EH (cell line): Measurements from ENCODE around the gene MS4A4E.
"Not testable (repeated sequence)": the region's sequence is repeated elsewhere in the genome, so short reads cannot be mapped to it uniquely, and the experiment has no call there.

Experiments used
- DNase-seq: peaks from one replicate; pipeline ENCODE4 v3.0.0-alpha.2; 2015; ENCODE audit warnings: low read depth

Gene MS4A4E

DNA sequence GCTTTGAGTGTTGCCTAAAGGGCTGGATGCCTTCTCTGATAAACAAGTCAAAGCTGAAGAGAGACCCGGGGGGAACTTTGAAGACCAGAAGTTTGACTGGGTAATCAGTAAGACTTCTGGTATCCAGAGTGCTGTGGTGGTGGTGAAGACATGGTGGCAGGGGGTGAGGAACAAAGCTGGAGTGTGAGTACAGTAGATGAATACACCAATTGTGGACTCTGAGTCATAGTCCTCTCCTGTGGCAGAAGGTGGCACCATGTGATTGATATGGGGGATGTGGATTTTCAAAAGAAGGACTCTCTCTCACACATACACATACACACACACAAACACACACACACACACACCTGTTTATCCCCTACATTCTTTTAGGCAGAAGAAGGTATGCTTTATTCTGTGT is 72.4 kb downstream of the MS4A4E start:
- no peak for DNase-seq

DNA sequence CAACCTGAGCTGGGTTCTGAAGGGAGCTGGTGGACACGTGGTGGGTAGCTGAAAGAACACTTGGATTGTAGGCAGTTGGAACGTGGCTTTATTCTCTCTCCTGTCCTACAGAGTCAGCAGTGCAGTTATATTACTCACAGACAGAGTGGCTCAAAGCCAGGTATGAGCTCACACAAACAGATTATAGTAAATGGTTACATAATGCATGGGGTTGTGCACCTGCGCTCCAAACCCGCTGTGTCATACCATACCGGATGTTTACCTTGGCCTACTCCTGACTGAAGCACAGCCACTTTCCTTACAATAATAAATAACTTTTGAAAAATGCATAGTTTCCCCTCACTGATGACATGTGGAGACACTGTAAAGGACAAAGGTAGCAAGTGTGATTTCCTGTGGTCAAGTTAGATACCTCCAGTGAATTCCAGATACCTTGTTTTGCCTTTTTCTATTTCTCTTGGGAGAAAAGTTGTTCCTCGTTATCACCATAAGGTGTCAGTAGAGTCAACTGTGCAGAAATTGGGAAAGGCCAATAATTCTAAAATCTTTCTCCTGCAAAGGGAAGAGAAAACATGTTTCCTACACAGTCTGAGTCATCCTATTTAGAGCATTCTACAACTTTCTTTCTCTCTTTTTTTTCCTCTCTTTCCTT is 73.5 kb downstream of the MS4A4E start:
- DNase-seq = no peak

DNA sequence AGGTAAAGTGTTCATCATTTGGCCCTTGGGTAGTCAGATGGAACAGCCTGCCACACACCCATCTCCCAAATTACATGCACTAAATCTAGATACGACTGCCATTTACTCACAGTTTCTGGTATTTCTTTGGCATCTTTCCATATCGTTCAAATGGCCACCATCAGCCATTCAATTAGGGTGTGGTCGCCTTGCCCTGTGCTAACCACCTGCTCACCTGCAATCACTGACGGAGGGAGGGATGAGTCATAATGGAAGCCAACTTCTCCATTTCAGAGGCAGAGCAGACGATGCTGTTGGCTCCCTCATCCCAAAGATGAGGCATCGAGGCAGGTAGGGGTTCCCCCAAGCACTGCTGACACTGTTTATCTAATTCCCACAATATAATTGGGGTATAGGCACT is 74.6 kb downstream of the MS4A4E start:
- DNase-seq = no peak

DNA sequence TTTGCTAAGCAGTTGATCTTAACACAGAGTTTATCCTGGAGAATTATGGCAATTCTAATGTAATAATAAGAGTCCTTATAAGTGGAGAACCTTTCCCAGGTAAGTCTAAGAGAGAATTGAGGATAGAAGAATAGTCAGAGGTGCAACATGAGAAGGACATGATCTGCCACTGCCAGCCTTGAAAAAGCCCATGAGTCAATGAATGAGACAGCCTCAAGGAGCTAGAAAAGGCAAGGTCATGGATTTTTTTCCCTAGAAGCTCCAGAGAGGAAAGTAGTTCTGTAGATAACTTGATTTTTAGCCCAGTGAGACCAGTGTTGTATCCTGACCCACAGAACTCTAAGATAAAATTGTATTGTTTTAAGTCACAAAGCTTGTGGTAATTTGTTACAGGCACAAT is 77.0 kb downstream of the MS4A4E start:
- no peak for DNase-seq

DNA sequence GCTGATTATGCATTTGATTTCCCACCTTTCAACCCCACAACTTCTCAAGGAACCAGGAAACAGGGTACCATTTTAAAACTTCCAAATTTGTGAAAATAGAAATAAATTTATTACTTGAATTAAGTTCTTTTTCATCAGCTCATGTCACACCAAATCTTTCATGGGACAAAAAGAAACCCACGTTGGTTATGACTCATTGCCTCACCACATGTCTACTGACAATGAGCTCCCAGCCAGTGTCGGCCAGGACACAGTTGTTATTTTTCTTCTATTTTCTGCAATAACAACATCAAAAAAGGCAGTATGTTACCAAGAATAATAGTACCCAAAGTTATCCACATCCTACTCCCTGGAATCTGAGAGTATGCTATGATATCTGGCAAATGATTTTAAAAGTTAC is 77.4 kb downstream of the MS4A4E start:
- no peak for DNase-seq

DNA sequence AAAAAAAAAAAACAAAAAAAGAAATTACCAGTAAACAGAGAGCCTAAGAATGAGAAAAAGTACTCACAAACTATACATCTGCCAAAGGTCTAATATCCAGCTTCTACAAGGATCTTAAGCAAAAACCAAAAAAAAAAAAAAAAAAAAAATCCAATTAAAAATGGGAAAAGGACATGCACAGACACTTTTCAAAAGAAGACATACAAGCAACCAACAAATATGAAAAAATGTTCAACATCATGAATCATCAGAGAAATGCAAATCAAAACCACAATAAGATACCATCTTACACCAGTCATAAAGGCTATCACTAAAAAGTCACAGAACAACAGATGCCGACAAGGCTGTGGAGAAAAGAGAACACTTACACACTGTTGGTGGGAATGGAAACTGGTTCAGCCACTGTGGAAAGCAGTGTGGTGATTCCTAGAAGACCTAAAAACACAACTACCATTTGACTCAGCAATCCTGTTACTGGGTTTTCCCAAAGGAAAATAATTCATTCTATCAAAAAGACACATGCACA is 78.3 kb downstream of the MS4A4E start:
- no peak for DNase-seq

DNA sequence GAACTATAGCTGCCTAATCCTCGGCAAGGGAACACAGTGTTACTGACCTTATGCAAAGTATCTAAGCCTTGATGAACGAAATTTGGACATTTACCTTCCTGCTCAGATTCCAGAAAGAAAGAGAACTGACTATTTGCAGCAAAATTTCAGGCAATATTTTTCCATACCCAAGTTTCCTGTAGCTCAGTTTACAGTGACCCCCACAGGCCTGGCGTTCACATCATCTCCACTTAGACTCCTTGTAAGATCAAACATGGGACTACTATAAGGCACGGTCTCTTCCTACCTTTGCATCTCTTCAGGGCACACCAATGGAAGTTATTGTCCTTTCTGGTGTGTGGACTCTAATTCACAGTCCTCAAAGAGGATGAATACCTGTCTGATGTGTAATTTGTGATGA is 81.2 kb downstream of the MS4A4E start:
- DNase-seq = no peak

DNA sequence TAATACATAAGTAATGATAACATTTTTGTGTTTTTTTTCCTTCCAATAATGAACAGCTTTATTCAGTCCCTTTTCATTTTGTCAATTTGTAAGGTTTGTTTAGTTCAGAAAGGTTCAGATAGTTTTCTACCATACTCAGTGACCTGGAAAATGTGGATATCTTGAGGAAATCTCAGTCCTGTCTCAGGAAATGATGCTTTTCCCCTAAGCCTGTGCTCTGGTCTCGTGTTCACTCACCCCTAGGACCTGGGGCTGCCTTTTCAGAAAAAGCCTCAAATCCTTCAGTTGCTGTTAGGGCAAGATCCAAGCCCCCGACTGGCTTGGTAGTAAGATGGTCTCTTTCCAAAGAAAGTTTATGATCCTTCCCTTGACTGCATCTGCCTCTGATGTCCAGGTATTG is 81.8 kb downstream of the MS4A4E start:
- DNase-seq = no peak

DNA sequence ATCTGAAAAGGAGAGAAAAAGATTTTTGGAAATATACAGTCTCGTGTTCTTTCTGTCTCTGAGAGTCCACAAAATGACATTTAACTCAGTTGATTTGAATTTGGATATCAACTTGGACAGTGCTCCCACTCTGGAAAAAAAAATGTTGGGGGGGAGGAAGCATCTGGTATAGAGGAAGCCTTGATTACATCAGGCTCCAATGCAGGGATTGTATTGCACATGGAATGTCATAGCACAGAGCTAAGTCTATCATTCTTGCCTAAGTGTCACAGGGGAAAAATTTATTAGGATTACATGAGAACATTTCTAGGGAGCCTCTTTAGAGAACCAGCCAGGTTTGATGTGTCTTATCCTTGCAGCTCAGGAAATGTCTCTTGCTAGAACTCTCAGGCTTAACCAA is 83.1 kb downstream of the MS4A4E start:
- DNase-seq = no peak

DNA sequence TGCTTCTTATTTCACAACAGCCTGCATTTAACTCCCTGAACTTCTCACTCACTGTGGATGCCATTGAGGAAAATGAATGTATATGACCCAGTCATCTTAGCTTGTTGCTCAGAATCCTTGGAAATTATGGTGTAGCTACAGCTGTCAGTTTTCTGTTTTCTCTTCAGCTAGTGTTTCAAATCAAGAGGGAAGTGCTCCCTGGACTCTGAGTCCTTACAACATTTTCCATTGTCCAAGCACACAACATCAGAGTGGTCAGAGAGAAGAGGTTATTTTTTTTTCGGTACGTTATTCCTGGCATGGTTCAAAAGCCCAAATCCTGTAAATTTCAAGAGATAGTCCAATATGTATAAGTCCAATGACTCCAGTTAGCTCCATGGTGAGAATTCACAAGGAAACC is 83.7 kb downstream of the MS4A4E start:
- no peak for DNase-seq

DNA sequence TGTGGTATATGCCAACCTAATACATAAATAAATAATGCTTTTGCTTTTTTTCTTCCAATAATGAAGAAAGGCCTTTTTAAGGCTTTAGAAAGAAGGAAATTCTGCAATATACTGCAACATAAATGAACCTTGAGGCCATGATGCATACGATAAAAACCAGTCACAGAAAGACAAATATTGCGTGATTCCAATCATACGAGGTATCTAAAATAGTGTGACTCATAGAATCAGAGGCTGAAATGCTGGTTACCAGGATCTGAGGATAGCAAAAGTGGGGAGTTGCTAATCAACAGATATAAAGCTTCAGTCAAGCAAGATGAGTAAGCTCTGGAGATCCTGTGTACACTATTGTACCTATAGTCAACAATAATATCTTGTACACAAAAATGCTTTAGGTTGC is 84.3 kb downstream of the MS4A4E start:
- no peak for DNase-seq

DNA sequence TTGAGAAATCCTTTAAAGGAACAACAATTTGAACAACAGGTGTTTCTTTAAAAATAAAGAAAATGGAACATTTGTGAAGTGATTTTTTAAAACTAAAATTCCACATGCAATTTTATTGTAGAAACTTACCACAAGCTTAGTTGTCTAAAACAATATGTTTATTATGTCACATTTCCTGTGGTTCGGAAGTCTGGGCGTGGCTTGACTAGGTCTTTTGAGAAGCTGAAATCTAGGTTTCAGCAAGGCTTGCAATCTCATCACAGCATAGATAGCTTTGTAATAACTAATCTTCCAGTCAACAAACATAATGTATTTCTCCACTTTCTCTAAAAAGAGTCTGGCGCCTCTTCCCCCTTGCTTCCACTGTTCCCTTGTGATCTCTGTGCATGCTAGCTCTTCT is 87.0 kb downstream of the MS4A4E start:
- DNase-seq = no peak

DNA sequence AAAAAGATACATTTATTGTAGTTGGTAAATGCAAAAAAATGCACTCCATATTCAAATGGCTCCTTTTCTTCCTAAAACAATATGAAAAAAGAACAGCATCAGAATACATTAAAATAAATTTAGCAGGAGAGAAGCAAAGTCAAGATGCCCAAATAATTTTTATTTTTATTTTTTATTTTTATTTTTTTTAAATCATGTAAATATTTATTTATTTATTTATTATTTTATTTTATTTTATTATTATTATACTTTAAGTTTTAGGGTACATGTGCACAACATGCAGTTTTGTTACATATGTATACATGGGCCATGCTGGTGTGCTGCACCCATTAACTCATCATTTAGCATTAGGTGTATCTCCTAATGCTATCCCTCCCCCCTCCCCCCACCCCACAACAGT is 90.2 kb downstream of the MS4A4E start:
- not testable (repeated sequence) for DNase-seq

DNA sequence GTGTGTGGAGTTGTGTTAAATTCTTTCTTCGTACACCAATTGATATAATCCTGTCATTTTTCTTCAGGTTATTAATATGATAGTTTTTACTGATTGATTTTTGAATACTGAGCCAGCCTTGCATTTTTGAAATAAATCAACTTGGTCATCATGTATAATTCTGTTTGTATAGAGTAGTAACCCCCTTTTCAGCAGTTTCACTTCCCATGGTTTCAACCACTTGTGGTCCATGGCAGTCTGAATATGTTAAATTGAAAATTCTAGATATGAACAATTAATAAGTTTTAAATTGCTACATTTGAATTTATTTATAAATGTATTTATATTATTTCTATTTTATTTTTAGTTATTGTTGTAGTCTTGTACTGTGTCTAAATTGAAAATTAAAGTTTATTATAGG is 92.7 kb downstream of the MS4A4E start:
- DNase-seq = no peak
